Activated CD8-positive, alpha-beta T cell treated with anti-CD3 and anti-CD28 coated beads, Interleukin-2, amount 10 ng/mL, durations not matched to agents 7 days and 5 days (primary cell): Measurements from ENCODE around the gene ATCAY. TPM values are rescaled to one million over a fixed set of nuclear protein-coding genes. Genes with fewer than 3 reads are reported as not detected.

ENCODE experiments used
- ATAC-seq: fragments of 150-1000 bp; cut with Tn5 transposase; one replicate; pipeline ENCODE4 v1.10.0; 2021; ENCODE audit warnings: moderate library complexity
- CTCF ChIA-PET: fragments of 350-600 bp; sonication (Branson Sonifier 250); formaldehyde crosslinking; loops from one replicate; lab custom pipeline; 2021; ENCODE audit warnings: antibody characterized with exemption; lab: Charles Lee
- POLR2A ChIA-PET: fragments of 350-600 bp; sonication (Branson Sonifier 250); formaldehyde crosslinking; loops from one replicate; lab custom pipeline; 2021; ENCODE audit warnings: antibody characterized with exemption; lab: Charles Lee
- DNase-seq: peaks from one replicate; pipeline ENCODE4 v3.0.0-alpha.2; 2020
- H3K27ac Mint-ChIP-seq: one replicate; pipeline ENCODE4 v1.8.0; 2021; ENCODE audit warnings: mild to moderate bottlenecking, mixed read lengths
- H3K27me3 Mint-ChIP-seq: one replicate; pipeline ENCODE4 v1.8.0; 2021; ENCODE audit warnings: low read depth, mixed read lengths
- H3K36me3 Mint-ChIP-seq: one replicate; pipeline ENCODE4 v1.8.0; 2021; ENCODE audit warnings: low read depth, mixed read lengths
- H3K4me1 Mint-ChIP-seq: one replicate; pipeline ENCODE4 v1.8.0; 2021; ENCODE audit warnings: low read depth, mixed read lengths
- H3K4me3 Mint-ChIP-seq: one replicate; pipeline ENCODE4 v1.8.0; 2021; ENCODE audit warnings: mild to moderate bottlenecking, mixed read lengths
- H3K9me3 Mint-ChIP-seq: one replicate; pipeline ENCODE4 v1.8.0; 2022; ENCODE audit warnings: mixed read lengths; ENCODE audit not compliant: insufficient read depth
- total RNA-seq, 2 experiments: library from RNA; stranded (reverse); gene quantifications; one replicate each; pipeline ENCODE4 v1.2.3, GENCODE V29; 2021

The ATCAY gene
- total RNA-seq, 2 experiments from 2014 or later = not detected

DNA sequence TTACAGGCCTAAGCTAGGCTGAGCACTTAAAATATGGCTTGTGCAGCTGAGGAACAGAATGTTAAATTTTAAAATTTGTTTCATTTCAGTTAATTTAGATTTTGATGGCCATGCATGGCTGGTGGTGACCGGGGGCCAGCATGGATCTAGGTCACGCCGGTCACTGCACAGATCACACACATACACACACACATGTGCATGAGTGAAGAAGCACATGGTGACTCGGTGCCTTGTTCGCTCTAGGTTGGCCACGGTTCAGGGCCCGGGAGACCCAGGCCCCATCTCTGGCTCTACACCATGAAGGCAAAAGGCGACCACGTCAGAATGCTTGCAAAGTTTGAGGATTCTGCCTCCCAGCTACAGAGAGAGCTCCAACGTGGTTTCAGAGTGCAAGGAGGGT, 39.7 kb upstream of the ATCAY start:
- H3K27ac Mint-ChIP-seq = no peak overlapping the region
- POLR2A ChIA-PET = interaction anchor here (0.6 kb wide), 1 partner anchor 86 kb away, joined by 4 read pairs; no protein-coding TSS in a partner anchor
- H3K4me3 Mint-ChIP-seq = no peak overlapping the region
- peaks cover 5% of the 10 kb centered on the region for H3K9me3 Mint-ChIP-seq
- ATAC-seq (no peak), DNase-seq (no peak)
- CTCF ChIA-PET = interaction anchor here (1.6 kb wide), 1 partner anchor 18 kb away, joined by 4 read pairs; no protein-coding TSS in a partner anchor
- H3K27me3 Mint-ChIP-seq = no peaks in the 10 kb centered on the region
- peaks cover 7% of the 10 kb centered on the region for H3K4me1 Mint-ChIP-seq
- peaks cover 3% of the 10 kb centered on the region for H3K36me3 Mint-ChIP-seq

GRCh38 chr19:3842948-3843347, 37.5 kb upstream of the ATCAY start:
- Mint-ChIP-seq H3K27me3 (no peaks in the 10 kb centered on the region), H3K4me1 (no peaks in the 10 kb centered on the region), H3K9me3 (peaks cover under 1% of the 10 kb centered on the region), H3K36me3 (no peaks in the 10 kb centered on the region), H3K4me3 (no peak overlapping the region), H3K27ac (no peak overlapping the region)
- DNase-seq = no peak
- POLR2A ChIA-PET = no interaction called here
- CTCF ChIA-PET = no interaction called here
- ATAC-seq = no peak

GRCh38 chr19:3844596-3844995, 35.9 kb upstream of the ATCAY start:
- ChIA-PET POLR2A (no interaction called here), CTCF (no interaction called here)
- H3K4me3 Mint-ChIP-seq = no peak overlapping the region
- ATAC-seq (no peak), DNase-seq (no peak)
- H3K4me1 Mint-ChIP-seq = no peaks in the 10 kb centered on the region
- H3K36me3 Mint-ChIP-seq = no peaks in the 10 kb centered on the region
- H3K9me3 Mint-ChIP-seq = no peaks in the 10 kb centered on the region
- no peaks in the 10 kb centered on the region for H3K27me3 Mint-ChIP-seq
- no peak overlapping the region for H3K27ac Mint-ChIP-seq

DNA sequence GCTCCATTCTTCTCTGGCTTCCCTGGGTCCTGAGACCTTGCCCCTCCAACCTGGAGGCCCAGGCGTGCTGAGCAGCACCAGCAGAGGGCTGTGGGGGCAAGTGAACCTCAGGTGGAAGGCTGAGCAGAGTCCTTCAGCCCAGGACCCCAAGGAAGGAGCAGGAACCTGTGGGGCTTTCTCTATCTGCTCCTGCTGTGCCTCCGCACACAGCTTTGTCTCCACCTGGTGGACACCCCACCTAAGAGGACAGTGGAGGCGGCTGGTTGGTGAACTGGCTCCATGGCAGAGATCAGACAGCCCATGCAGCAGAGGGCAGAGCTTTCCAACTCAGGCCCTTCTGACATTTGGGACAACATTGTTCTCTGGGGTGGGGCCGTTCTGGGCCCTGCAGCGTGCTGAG, 31.4 kb upstream of the ATCAY start:
- POLR2A ChIA-PET = no interaction called here
- DNase-seq (peak; percentile 71), ATAC-seq (peak; percentile 84)
- no peaks in the 10 kb centered on the region for H3K36me3 Mint-ChIP-seq
- CTCF ChIA-PET = interaction anchor here (0.8 to 2.8 kb wide), 9 partner anchors 14 to 262 kb away, joined by 3 to 12 read pairs (median 3); partner anchors contain the start of genes APBA3 and MRPL54
- no peak overlapping the region for H3K4me3 Mint-ChIP-seq
- no peaks in the 10 kb centered on the region for H3K4me1 Mint-ChIP-seq
- no peak overlapping the region for H3K27ac Mint-ChIP-seq
- peaks cover 10% of the 10 kb centered on the region for H3K9me3 Mint-ChIP-seq
- no peaks in the 10 kb centered on the region for H3K27me3 Mint-ChIP-seq

DNA sequence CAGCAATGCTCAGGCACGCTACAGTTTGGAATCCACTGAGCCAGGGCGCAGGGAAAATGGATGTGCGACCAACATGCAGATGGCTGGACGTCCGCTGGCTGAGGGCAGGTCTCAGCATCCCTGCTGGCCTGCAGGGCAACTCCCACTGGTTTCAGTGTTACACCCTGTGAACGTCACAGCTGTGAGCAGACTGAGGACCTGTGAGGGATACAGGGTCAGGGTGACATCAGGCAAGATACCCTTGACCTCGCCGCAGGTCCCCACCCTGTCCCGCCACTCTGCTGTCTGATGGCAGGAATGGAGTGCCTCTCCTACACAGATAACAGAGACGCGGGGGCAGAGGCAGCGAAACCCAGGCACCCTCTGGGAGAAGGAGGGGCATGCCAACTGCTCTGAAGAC, 30.7 kb upstream of the ATCAY start:
- ATAC-seq (no peak), DNase-seq (no peak)
- H3K27me3 Mint-ChIP-seq = no peaks in the 10 kb centered on the region
- H3K27ac Mint-ChIP-seq = no peak overlapping the region
- no peak overlapping the region for H3K4me3 Mint-ChIP-seq
- POLR2A ChIA-PET = no interaction called here
- H3K9me3 Mint-ChIP-seq = peaks cover 10% of the 10 kb centered on the region
- no peaks in the 10 kb centered on the region for H3K36me3 Mint-ChIP-seq
- CTCF ChIA-PET = interaction anchor here (1.1 to 2.8 kb wide), 5 partner anchors 15 to 150 kb away, joined by 3 to 12 read pairs (median 3); partner anchors contain the start of genes APBA3 and MRPL54
- H3K4me1 Mint-ChIP-seq = no peaks in the 10 kb centered on the region

DNA sequence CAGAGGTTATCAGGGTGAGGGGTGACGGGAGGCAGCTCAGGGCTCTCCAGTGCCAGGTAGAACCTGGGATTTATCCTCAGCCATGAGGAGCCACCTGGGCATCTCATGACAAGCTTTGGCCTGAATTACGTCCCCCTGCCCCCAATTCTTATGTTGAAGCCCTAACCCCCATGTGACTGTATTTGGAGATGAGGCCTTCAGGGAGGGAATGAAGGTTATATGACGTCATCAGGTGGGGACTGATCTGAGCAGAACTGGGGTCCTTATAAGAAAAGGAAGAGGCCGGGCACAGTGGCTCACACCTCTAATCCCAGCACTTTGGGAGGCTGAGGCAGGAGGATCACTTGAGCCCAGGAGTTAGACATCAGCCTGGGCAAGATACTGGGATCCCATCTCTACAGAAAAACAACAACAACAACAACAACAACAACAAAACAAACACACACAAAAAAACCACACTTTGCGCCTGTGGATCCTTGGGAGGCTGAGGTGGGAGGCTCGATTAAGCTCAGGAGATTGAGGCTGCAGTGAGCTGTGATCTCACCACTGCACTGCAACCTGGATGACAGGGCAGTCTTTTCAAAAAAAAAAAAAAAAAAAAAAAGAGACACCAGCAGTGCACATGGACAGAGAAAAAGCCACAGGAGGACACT, 30.0 kb upstream of the ATCAY start:
- peaks cover 10% of the 10 kb centered on the region for H3K9me3 Mint-ChIP-seq
- no peak overlapping the region for H3K27ac Mint-ChIP-seq
- no peak for DNase-seq
- ChIA-PET POLR2A (no interaction called here), CTCF (no interaction called here)
- ATAC-seq = no peak
- H3K4me1 Mint-ChIP-seq = no peaks in the 10 kb centered on the region
- H3K36me3 Mint-ChIP-seq = no peaks in the 10 kb centered on the region
- H3K27me3 Mint-ChIP-seq = no peaks in the 10 kb centered on the region
- H3K4me3 Mint-ChIP-seq = no peak overlapping the region

- Mint-ChIP-seq H3K27ac (no peak overlapping the region), H3K27me3 (no peaks in the 10 kb centered on the region), H3K4me1 (no peaks in the 10 kb centered on the region), H3K9me3 (peaks cover 10% of the 10 kb centered on the region), H3K36me3 (no peaks in the 10 kb centered on the region), H3K4me3 (no peak overlapping the region)
- no peak for DNase-seq
- ATAC-seq = no peak
- ChIA-PET CTCF (interaction anchor here (0.9 kb wide), 1 partner anchor 63 kb away, joined by 3 read pairs; no protein-coding TSS in a partner anchor), POLR2A (interaction anchor here (0.5 kb wide), 1 partner anchor 67 kb away, joined by 3 read pairs; no protein-coding TSS in a partner anchor)
These were observed 29.0 kb upstream of the ATCAY start for GRCh38 chr19:3851254-3852176.

GRCh38 chr19:3852177-3852511, 28.3 kb upstream of the ATCAY start:
- DNase-seq = no peak
- Mint-ChIP-seq H3K4me3 (no peak overlapping the region), H3K27me3 (no peaks in the 10 kb centered on the region), H3K36me3 (no peaks in the 10 kb centered on the region), H3K27ac (no peak overlapping the region), H3K9me3 (peaks cover 10% of the 10 kb centered on the region), H3K4me1 (no peaks in the 10 kb centered on the region)
- POLR2A ChIA-PET = interaction anchor here (0.5 kb wide), 1 partner anchor 68 kb away, joined by 3 read pairs; no protein-coding TSS in a partner anchor
- CTCF ChIA-PET = interaction anchor here (0.9 kb wide), 1 partner anchor 64 kb away, joined by 3 read pairs; no protein-coding TSS in a partner anchor
- ATAC-seq = no peak

DNA sequence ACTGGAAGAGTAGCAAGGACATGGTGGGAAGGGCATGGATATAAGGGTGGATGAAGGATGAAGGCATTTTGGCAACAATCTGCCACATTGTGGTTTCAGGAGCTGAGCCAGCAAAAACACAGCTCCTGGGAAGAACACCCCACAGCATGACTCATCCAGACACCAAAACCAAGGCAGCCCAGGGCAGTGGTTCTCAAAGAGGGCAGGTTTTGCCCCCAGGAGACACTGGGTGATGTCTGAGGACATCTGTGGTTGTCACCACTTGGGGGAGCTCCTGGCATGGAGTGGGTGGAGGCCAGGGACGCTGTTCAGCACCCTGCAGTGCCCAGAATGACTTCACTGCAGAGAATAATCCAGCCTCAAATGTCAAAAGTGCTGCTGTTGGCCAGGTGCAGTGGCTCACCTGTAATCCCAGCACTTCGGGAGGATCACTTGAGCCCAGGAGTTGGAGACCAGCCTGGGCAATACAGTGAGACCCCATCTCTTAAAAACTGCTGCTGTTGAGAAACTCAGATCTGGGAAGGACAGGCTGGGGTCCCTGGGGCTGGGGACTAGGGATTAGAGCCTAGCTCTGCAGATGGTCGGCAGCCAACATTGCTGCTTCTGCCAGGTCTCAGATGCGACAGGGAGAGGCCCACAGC, 27.8 kb upstream of the ATCAY start:
- CTCF ChIA-PET = interaction anchor here (0.9 kb wide), 1 partner anchor 64 kb away, joined by 3 read pairs; no protein-coding TSS in a partner anchor
- POLR2A ChIA-PET = no interaction called here
- ATAC-seq = no peak

DNA sequence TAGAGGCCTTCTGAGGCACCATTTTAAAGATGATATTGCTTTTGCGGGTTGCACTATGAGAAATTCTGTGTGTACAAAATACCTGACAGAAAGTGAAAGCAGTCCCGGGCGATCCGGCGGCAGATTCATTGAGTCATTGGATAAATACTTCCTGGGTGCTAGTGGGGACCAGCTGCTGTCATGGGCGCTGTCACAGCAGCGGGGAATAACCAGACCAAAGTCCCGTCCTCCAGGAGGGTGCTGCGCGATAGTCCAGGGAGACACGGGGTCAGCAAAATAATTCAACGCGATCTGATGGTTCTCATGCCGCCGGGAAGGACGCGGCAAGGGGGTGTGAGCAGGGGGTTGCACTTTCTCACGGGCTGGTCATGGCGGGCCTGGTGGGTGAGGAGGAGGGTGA, 25.2 kb upstream of the ATCAY start:
- H3K27me3 Mint-ChIP-seq = no peaks in the 10 kb centered on the region
- no peak overlapping the region for H3K27ac Mint-ChIP-seq
- DNase-seq (no peak), ATAC-seq (no peak)
- ChIA-PET POLR2A (no interaction called here), CTCF (no interaction called here)
- H3K36me3 Mint-ChIP-seq = no peaks in the 10 kb centered on the region
- H3K9me3 Mint-ChIP-seq = peaks cover 6% of the 10 kb centered on the region
- H3K4me1 Mint-ChIP-seq = no peaks in the 10 kb centered on the region
- H3K4me3 Mint-ChIP-seq = no peak overlapping the region

More for the DNA sequence above, 27.8 kb upstream of the ATCAY start:
- no peaks in the 10 kb centered on the region for H3K4me1 Mint-ChIP-seq
- H3K4me3 Mint-ChIP-seq = no peak overlapping the region
- H3K36me3 Mint-ChIP-seq = no peaks in the 10 kb centered on the region
- peaks cover 10% of the 10 kb centered on the region for H3K9me3 Mint-ChIP-seq
- DNase-seq = peak; percentile 29
- no peak overlapping the region for H3K27ac Mint-ChIP-seq
- H3K27me3 Mint-ChIP-seq = no peaks in the 10 kb centered on the region

- ChIA-PET CTCF (no interaction called here), POLR2A (no interaction called here)
- Mint-ChIP-seq H3K36me3 (no peaks in the 10 kb centered on the region), H3K27ac (no peak overlapping the region), H3K9me3 (peaks cover under 1% of the 10 kb centered on the region), H3K27me3 (no peaks in the 10 kb centered on the region), H3K4me1 (no peaks in the 10 kb centered on the region), H3K4me3 (no peak overlapping the region)
- DNase-seq = no peak
- no peak for ATAC-seq
These were observed 23.0 kb upstream of the ATCAY start for GRCh38 chr19:3857449-3858003.
